ENCODE data around the gene GABRG2. TPM values are rescaled to one million over a fixed set of nuclear protein-coding genes. Genes with fewer than 3 reads are reported as not detected.

The GABRG2 gene
- total and polyA plus RNA-seq, 2 of the 13 experiments (the other 11 are each of a cell fraction or from before 2014, with no cell fraction given) = not detected

DNA sequence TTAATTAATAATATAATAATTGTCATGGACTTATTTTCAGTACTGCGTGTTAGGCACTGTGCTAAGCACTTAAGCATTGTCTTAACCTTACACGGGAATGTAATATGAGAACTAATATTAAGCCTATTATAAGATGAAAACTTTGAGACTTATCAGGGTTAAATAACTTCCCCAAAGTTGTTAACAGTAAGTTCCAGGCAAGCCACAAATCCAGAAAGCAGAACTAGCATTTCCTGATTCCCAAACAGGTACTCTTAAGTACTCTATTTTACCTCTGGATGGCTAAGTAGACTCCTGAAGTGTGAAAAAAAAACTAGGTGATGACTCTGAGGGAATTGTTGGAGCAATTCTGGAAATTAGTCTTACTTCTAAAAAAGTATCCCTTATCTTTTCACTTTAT is 23.8 kb downstream of the GABRG2 start:
- ChIA-PET POLR2A (no interaction called here), CTCF (ENCODE audit: low intra/inter-chr PET ratio, low total read pairs) (no interaction called here)
- no peak overlapping the region for H3K27ac ChIP-seq (ENCODE audit: extremely low read length, insufficient read depth, low read length)
- intact Hi-C loops (cut with micrococcal nuclease; ENCODE audit: unreplicated experiment) = no loop called here
- BruUV-seq (replicated peaks) = no TSS peak
- no peaks in the 10 kb centered on the region for H3K79me2 ChIP-seq (ENCODE audit: insufficient read depth, low read length)
- no peaks in the 10 kb centered on the region for H4K20me1 ChIP-seq (ENCODE audit: insufficient read depth, low read length)
- H3K4me1 ChIP-seq (ENCODE audit: insufficient read depth, low read length) = no peaks in the 10 kb centered on the region
- no peaks in the 10 kb centered on the region for H3K36me3 ChIP-seq (replicated peaks in 1 of 2; ENCODE audit: control insufficient read depth in 1 of 2, insufficient read depth in 2 of 2, low read length in 2 of 2)
- no peaks in the 10 kb centered on the region for H3K9me3 ChIP-seq (ENCODE audit: low read length)
- DNase-seq (ENCODE audit: low spot score) (no peak), ATAC-seq (no peak), FAIRE-seq (no peak)
- no peak overlapping the region for H2AFZ ChIP-seq (ENCODE audit: low read length)
- H3K9ac ChIP-seq (ENCODE audit: insufficient read depth, low read depth, low read length) = no peak overlapping the region
- H3K27me3 ChIP-seq (ENCODE audit: control insufficient read depth in 1 of 2, insufficient read depth in 2 of 2, low read length in 2 of 2) = no peaks in the 10 kb centered on the region; a peak in 1 of 5 replicates
- H3K4me2 ChIP-seq (ENCODE audit: low read depth, low read length) = no peak overlapping the region
- H3K4me3 ChIP-seq (replicated peaks in 1 of 3; ENCODE audit: insufficient read depth in 1 of 3, low read depth in 2 of 3, low read length in 3 of 3) = no peak overlapping the region
- TF ChIP-seq, protein P1, sequence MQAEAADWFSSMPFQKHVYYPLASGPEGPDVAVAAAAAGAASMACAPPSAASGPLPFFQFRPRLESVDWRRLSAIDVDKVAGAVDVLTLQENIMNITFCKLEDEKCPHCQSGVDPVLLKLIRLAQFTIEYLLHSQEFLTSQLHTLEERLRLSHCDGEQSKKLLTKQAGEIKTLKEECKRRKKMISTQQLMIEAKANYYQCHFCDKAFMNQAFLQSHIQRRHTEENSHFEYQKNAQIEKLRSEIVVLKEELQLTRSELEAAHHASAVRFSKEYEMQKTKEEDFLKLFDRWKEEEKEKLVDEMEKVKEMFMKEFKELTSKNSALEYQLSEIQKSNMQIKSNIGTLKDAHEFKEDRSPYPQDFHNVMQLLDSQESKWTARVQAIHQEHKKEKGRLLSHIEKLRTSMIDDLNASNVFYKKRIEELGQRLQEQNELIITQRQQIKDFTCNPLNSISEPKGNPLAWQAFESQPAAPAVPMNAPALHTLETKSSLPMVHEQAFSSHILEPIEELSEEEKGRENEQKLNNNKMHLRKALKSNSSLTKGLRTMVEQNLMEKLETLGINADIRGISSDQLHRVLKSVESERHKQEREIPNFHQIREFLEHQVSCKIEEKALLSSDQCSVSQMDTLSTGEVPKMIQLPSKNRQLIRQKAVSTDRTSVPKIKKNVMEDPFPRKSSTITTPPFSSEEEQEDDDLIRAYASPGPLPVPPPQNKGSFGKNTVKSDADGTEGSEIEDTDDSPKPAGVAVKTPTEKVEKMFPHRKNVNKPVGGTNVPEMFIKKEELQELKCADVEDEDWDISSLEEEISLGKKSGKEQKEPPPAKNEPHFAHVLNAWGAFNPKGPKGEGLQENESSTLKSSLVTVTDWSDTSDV (CRISPR knock-in tag; IDR thresholded peaks at IDR 0.05) = no peak
- TF ChIP-seq ZNF557 (CRISPR knock-in tag; IDR thresholded peaks at IDR 0.05) (no peak), HNRNPUL1 (IDR thresholded peaks at IDR 0.05; ENCODE audit: low read depth, low read length) (no peak)
- 1% methylated on average over 2 of the region's 2 CpGs for WGBS (ENCODE audit: low lambda C conversion rate)
- in situ Hi-C loops (cut with HindIII; ENCODE audit: extremely low pct_ligation_motif_present, low pct_unique_long_range_greater_than_20kb) = no loop called here

DNA sequence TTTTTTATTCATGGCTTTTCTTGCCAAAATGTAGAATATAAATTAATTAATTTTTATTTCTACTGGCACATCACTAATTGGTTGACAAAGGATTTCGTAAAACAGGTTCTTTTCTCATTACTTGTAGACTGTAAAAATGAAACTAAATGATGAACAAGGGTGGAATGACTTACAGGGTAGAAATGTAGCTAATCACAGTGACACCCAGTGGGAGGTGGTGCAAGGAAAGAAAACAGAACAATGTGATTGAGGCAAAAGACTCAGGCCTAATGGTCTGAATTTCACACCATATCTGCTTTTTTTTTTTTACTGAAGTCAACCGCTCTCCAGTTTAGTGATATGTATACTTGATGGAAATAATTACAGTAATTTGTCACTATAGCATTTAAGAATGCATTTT is 28.9 kb downstream of the GABRG2 start:
- Histone ChIP-seq H3K4me3 (replicated peaks in 1 of 3; ENCODE audit: insufficient read depth in 1 of 3, low read depth in 2 of 3, low read length in 3 of 3) (no peak overlapping the region), H2AFZ (ENCODE audit: low read length) (no peak overlapping the region), H3K4me2 (ENCODE audit: low read depth, low read length) (no peak overlapping the region), H3K27ac (ENCODE audit: extremely low read length, insufficient read depth, low read length) (no peak overlapping the region), H3K79me2 (ENCODE audit: insufficient read depth, low read length) (no peaks in the 10 kb centered on the region), H3K27me3 (ENCODE audit: control insufficient read depth in 1 of 2, insufficient read depth in 2 of 2, low read length in 2 of 2) (no peaks in the 10 kb centered on the region), H3K36me3 (replicated peaks in 1 of 2; ENCODE audit: control insufficient read depth in 1 of 2, insufficient read depth in 2 of 2, low read length in 2 of 2) (no peaks in the 10 kb centered on the region), H3K9me3 (ENCODE audit: low read length) (no peaks in the 10 kb centered on the region), H3K4me1 (ENCODE audit: insufficient read depth, low read length) (no peaks in the 10 kb centered on the region), H3K9ac (ENCODE audit: insufficient read depth, low read depth, low read length) (no peak overlapping the region), H4K20me1 (ENCODE audit: insufficient read depth, low read length) (no peaks in the 10 kb centered on the region)
- no peak for DNase-seq (ENCODE audit: low spot score)
- no peak for ATAC-seq
- FAIRE-seq = no peak
- POLR2A ChIA-PET = no interaction called here
- WGBS (ENCODE audit: low lambda C conversion rate) = 1% methylated on average over 2 of the region's 2 CpGs
- no TSS peak for BruUV-seq (replicated peaks)
- CTCF ChIA-PET (ENCODE audit: low intra/inter-chr PET ratio, low total read pairs) = no interaction called here
- in situ Hi-C loops (cut with HindIII; ENCODE audit: extremely low pct_ligation_motif_present, low pct_unique_long_range_greater_than_20kb) = no loop called here
- intact Hi-C loops (cut with micrococcal nuclease; ENCODE audit: unreplicated experiment) = no loop called here
- no peak for TF ChIP-seq HOXA9 (CRISPR knock-in tag; IDR thresholded peaks at IDR 0.05; ENCODE audit: borderline replicate concordance)
- no peak for TF ChIP-seq IRF2 (CRISPR knock-in tag; IDR thresholded peaks at IDR 0.05)
- no peak for TF ChIP-seq MAFG (CRISPR knock-in tag; IDR thresholded peaks at IDR 0.05)
- TF ChIP-seq RELA (CRISPR knock-in tag; IDR thresholded peaks at IDR 0.05) = no peak
- no peak for TF ChIP-seq JDP2 (CRISPR knock-in tag; IDR thresholded peaks at IDR 0.05; ENCODE audit: borderline replicate concordance)
- no peak for TF ChIP-seq DNMT3B (CRISPR knock-in tag; conservative IDR thresholded peaks at IDR 0.05)

Data from HepG2 (cell line).